Heart left ventricle (tissue), 13 donors: ENCODE measurements around the gene LMAN2L.

Source experiments
- POLR2A ChIP-seq, 2 donors: fragments of 450-650 bp; IDR thresholded peaks; one replicate each; pipeline ENCODE4 v1.6.1; 2017; ENCODE audit warnings: antibody characterized with exemption in 2 of 2, mild to moderate bottlenecking in 2 of 2, moderate library complexity in 2 of 2
- TF ChIP-seq, protein P1 (sequence below), 12 donors: fragments of 200-600 bp; sonication (generic) in 4 of 12; IDR thresholded peaks; one replicate each; pipeline versions ENCODE4 v1.5.0 to v1.8.0; 2018 to 2022; ENCODE audit warnings: antibody characterized with exemption in 12 of 12, mild to moderate bottlenecking in 5 of 12
- donor health status: ischemic (EF 13 %, LVEDD 7.1; RV severe dilation, severe dysfunction).
- donor health status: DM: no; HTN: yes; CAD: no.
- donor health status: DM: no; HTN: no; CAD: no.
- donor health status: ischemic (EF 25% LVEDD 6.9; RV normal size, moderate dysfunction).
- donor health status: ischemic (EF 25% LVEDD 5.7; RV mildly dilated, moderate dysfunction).
- donor health status: ischemic (EF 35%, LVEDD 5.7; RV mildly dilated, moderate dysfunction).
- donor health status: nonischemic (EF 11% LVEDD 7.7; RV severe dilation, severe dysfunction).
- donor health status: DM: yes; HTN: yes; CAD: no.
- donor health status: PGD.
- donor health status: ischemic (EF 29% LVEDD 5.4; RV normal size, mild dysfunction).
- donor health status: nonischemic (EF 23%, LVEDD 6.1; RV moderate dilation, normal function).

GRCh38 chr2:96694816-96695455 lies 44.9 kb downstream of the LMAN2L start:
- TF ChIP-seq POLR2A (IDR thresholded peaks at IDR 0.05), result no peak
- TF ChIP-seq, protein P1, sequence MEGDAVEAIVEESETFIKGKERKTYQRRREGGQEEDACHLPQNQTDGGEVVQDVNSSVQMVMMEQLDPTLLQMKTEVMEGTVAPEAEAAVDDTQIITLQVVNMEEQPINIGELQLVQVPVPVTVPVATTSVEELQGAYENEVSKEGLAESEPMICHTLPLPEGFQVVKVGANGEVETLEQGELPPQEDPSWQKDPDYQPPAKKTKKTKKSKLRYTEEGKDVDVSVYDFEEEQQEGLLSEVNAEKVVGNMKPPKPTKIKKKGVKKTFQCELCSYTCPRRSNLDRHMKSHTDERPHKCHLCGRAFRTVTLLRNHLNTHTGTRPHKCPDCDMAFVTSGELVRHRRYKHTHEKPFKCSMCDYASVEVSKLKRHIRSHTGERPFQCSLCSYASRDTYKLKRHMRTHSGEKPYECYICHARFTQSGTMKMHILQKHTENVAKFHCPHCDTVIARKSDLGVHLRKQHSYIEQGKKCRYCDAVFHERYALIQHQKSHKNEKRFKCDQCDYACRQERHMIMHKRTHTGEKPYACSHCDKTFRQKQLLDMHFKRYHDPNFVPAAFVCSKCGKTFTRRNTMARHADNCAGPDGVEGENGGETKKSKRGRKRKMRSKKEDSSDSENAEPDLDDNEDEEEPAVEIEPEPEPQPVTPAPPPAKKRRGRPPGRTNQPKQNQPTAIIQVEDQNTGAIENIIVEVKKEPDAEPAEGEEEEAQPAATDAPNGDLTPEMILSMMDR (IDR thresholded peaks at IDR 0.05), result no peak
